K562 (cell line): Measurements from ENCODE around the gene CEP131.

Experiments
- POLR2AphosphoS2 ChIP-seq: IDR thresholded peaks from 2 replicates; pipeline ENCODE4 v1.6.1; 2012; ENCODE audit warnings: low read length, improper control_type of control experiment
- TF ChIP-seq, protein P1 (sequence below): sonication (generic); formaldehyde crosslinking; IDR thresholded peaks from 2 replicates; pipeline ENCODE4 v1.8.0; 2022; ENCODE audit warnings: mild to moderate bottlenecking, missing genetic modification reagents
- TF ChIP-seq, protein P2 (sequence below): fragments of 250-450 bp; sonication (Bioruptor Pico); IDR thresholded peaks from 2 replicates; pipeline ENCODE4 v1.8.0; 2021; ENCODE audit warnings: moderate library complexity, mild to moderate bottlenecking, inconsistent platforms
- TF ChIP-seq, protein P3 (sequence below), 3 experiments: IDR thresholded peaks in 2 of 3; conservative IDR thresholded peaks in 1 of 3; 2 replicates each; pipeline ENCODE4 v1.5.1; 2011 to 2012; ENCODE audit warnings: low read length in 3 of 3, mild to moderate bottlenecking in 3 of 3, control low read depth in 2 of 3, improper control_type of control experiment in 1 of 3, inconsistent platforms in 1 of 3, low read depth in 1 of 3, mixed read lengths in 1 of 3, moderate library complexity in 1 of 3; ENCODE audit not compliant: insufficient read depth in 2 of 3

DNA sequence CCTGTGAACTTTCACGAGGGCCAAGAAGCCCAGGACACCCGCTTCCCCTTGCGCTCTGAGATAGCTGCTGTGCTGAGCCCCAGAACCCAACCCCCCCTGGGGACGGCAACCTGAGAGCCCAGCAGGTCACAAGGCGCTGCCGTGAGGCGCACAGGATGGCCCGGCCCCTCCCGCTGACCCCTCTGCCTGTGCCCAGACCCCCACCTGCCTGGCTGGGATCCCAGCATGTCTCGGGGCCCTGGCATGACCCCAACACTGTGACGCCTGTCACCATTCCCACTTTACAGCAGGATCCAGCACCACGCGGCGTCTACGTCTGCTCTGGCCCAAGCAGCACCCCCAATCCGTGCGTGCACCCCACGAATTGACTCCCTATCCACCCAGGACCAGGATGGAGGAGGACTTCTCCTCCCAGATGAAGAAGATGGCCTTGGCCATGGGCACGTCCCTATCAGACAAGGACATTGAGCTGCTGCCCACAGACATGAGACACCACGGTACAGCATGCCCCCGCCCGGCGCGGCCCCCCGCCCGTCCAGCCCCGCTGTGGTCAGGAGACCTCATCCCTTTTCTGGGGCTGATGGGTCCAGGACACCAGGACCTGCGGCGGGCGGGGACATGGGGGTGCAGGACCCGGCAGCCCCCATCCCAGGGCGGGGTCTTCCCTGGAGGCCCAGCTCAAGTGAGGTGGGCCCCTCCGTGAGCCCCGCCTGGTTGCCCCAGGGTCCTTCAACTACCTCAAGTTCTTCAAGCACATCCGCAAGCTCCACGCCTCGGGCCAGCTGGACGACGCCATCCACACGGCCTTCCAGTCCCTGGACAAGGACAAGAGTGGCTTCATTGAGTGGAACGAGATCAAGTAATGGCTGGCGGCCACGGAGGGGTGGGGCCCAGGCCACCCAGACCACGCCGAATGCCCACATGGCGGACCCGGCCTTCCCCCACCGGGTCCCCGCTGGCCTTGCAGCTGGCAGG, 41.6 kb downstream of the CEP131 start:
- no peak for TF ChIP-seq POLR2AphosphoS2
- TF ChIP-seq, protein P1, sequence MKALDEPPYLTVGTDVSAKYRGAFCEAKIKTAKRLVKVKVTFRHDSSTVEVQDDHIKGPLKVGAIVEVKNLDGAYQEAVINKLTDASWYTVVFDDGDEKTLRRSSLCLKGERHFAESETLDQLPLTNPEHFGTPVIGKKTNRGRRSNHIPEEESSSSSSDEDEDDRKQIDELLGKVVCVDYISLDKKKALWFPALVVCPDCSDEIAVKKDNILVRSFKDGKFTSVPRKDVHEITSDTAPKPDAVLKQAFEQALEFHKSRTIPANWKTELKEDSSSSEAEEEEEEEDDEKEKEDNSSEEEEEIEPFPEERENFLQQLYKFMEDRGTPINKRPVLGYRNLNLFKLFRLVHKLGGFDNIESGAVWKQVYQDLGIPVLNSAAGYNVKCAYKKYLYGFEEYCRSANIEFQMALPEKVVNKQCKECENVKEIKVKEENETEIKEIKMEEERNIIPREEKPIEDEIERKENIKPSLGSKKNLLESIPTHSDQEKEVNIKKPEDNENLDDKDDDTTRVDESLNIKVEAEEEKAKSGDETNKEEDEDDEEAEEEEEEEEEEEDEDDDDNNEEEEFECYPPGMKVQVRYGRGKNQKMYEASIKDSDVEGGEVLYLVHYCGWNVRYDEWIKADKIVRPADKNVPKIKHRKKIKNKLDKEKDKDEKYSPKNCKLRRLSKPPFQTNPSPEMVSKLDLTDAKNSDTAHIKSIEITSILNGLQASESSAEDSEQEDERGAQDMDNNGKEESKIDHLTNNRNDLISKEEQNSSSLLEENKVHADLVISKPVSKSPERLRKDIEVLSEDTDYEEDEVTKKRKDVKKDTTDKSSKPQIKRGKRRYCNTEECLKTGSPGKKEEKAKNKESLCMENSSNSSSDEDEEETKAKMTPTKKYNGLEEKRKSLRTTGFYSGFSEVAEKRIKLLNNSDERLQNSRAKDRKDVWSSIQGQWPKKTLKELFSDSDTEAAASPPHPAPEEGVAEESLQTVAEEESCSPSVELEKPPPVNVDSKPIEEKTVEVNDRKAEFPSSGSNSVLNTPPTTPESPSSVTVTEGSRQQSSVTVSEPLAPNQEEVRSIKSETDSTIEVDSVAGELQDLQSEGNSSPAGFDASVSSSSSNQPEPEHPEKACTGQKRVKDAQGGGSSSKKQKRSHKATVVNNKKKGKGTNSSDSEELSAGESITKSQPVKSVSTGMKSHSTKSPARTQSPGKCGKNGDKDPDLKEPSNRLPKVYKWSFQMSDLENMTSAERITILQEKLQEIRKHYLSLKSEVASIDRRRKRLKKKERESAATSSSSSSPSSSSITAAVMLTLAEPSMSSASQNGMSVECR (CRISPR knock-in tag) = no peak
- TF ChIP-seq, protein P2, sequence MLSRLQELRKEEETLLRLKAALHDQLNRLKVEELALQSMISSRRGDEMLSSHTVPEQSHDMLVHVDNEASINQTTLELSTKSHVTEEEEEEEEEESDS (CRISPR knock-in tag) = no peak
- TF ChIP-seq, protein P3, sequence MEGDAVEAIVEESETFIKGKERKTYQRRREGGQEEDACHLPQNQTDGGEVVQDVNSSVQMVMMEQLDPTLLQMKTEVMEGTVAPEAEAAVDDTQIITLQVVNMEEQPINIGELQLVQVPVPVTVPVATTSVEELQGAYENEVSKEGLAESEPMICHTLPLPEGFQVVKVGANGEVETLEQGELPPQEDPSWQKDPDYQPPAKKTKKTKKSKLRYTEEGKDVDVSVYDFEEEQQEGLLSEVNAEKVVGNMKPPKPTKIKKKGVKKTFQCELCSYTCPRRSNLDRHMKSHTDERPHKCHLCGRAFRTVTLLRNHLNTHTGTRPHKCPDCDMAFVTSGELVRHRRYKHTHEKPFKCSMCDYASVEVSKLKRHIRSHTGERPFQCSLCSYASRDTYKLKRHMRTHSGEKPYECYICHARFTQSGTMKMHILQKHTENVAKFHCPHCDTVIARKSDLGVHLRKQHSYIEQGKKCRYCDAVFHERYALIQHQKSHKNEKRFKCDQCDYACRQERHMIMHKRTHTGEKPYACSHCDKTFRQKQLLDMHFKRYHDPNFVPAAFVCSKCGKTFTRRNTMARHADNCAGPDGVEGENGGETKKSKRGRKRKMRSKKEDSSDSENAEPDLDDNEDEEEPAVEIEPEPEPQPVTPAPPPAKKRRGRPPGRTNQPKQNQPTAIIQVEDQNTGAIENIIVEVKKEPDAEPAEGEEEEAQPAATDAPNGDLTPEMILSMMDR (IDR thresholded peaks at IDR 0.05 in 2 of 3, conservative IDR thresholded peaks at IDR 0.05 in 1 of 3; ENCODE audit: insufficient read depth in 2 of 3, low read depth in 1 of 3, low read length in 3 of 3) = no peak
